Posterior vena cava (tissue), 2 donors: ENCODE data around the gene COX20. TPM values are rescaled to one million over a fixed set of nuclear protein-coding genes. Genes with fewer than 3 reads are reported as not detected.

Source experiments
- DNase-seq: peaks from one replicate; pipeline ENCODE4 v3.0.0-alpha.2; 2020; ENCODE audit warnings: low spot score
- intact Hi-C, 2 donors: fragments of 100-400 bp; cut with DNase I; formaldehyde crosslinking; loops; one replicate each; pipeline versions ENCODE4 v1.14.1 to v1.14.2; 2022 to 2023
- total RNA-seq, 2 donors: library from RNA; stranded (reverse); fragmentation: NEBNext Ultra II Directional; extraction: Animal tissue kit (Norgen Biotek cat#: 25700); gene quantifications; one replicate each; pipeline ENCODE4 v1.2.1, GENCODE V29; 2021
- donor health status: DM: yes; HTN: yes; CAD: no.
- donor health status: DM: yes; HTN: yes; CAD: no.

COX20 gene
- total RNA-seq, 2 donors from 2014 or later, result 42.1 to 47.6 TPM

- intact Hi-C loops, result no loop called here
- no peak for DNase-seq
Observed at GRCh38 chr1:244844155-244845121, 9.0 kb downstream of the COX20 start.

DNA sequence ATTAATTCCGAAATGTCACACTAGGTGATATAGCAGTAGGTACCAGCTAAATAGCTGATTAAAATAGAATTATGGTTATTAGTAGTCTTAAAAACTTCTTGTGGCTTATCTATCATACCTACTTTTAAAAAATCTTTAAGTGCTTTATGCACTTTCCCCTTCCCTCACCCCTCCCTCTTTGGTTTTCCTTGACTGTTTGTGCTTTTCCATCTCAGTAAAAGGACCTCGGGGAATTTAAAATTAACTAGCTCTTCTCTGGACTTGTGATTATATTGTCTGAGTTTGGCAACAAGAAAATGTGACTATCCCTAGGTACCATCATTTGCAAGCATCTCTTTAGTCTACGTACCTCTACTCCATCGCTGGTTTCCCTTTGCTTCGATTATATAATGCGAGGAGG lies 11.2 kb downstream of the COX20 start:
- DNase-seq, result no peak

DNA sequence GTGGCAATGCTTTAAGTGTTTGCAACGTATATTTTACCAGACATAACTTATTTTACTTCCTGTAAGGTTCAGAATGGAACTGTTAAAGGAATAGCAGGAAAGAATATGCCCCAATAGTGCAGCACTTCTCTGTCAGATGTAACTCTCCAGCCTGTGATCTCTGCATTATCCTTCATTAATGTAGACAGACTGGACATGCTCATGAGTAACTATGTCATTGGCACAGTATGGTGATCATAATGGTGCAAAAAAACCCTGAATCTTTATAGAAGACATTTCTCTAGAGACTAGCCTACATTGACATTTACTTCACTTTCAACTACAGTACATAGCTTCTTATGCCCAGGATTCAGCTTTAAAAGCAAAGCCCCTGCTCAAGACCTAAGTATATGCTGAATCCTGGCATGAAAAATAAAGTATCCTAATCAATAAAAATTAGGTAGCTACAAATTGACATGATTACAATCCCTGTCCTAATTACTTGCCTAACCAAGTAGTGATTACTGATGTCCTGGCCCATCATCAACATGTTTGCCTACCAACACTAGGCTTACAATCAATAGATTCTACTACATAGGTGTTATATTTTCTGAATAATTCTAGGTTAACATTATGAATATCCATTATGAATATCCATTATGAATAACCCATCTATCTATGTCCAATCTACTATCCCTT lies 13.9 kb downstream of the COX20 start:
- intact Hi-C loops, result no loop called here
- no peak for DNase-seq

More for the DNA sequence above, 11.2 kb downstream of the COX20 start:
- intact Hi-C loops, result no loop called here

GRCh38 chr1:244850099-244850852 lies 14.8 kb downstream of the COX20 start:
- intact Hi-C loops, result no loop called here
- DNase-seq, result no peak

- no peak for DNase-seq
- intact Hi-C loops, result no loop called here
Observed at GRCh38 chr1:244850896-244851295, 15.4 kb downstream of the COX20 start.

DNA sequence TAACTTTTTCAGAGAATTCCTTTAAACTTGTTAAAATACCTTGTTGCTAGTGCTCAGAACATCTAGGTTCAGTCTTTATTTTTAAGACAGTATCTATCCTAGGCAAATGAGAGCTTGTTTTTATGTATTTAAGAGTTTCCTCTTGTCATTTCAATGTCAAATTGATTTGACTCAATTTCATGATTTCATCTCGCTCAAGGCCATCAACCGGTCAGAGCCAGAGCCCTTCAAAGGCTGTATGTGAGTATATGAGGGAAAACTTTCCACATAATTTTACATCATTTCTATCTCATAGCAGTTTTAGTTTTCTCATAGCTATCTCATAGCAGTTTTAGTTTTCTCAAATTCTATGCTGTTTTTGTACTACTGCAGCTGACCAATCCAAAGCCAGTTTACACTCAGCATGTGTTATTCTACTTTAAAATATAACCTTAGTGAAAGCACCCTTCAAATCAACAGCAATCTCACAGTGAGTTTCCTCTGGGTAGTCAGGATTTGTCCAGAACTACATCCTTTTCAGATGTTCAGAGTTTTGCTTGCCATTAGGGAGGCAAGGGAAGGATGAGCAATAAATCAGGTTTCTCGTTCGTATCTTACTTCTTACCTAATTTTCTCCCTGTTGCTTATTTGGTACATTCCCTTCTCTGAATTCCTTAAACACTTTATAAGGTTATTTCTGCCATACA lies 16.2 kb downstream of the COX20 start:
- no peak for DNase-seq
- intact Hi-C loops, result no loop called here

- intact Hi-C loops, result no loop called here
Observed at GRCh38 chr1:244852694-244853093, 17.2 kb downstream of the COX20 start.

GRCh38 chr1:244854166-244854565 lies 18.7 kb downstream of the COX20 start:
- DNase-seq, result no peak
- intact Hi-C loops, result no loop called here

More at GRCh38 chr1:244852694-244853093, 17.2 kb downstream of the COX20 start:
- no peak for DNase-seq

- intact Hi-C loops, result no loop called here
- no peak for DNase-seq
Observed at GRCh38 chr1:244854865-244855578, 19.6 kb downstream of the COX20 start.

- DNase-seq, result no peak
- intact Hi-C loops, result no loop called here
Observed at GRCh38 chr1:244857761-244858160, 22.3 kb downstream of the COX20 start.

GRCh38 chr1:244858357-244858756 lies 22.9 kb downstream of the COX20 start:
- intact Hi-C loops, result no loop called here
- no peak for DNase-seq

GRCh38 chr1:244860078-244860477 lies 24.6 kb downstream of the COX20 start:
- intact Hi-C loops, result loop anchor here (2.0 to 10.0 kb wide), 2 partner anchors 21 to 105 kb away; a partner anchor contains a TSS

GRCh38 chr1:244860914-244861610 lies 25.6 kb downstream of the COX20 start:
- intact Hi-C loops, result loop anchor here (2.0 to 10.0 kb wide), 2 partner anchors 22 to 104 kb away; a partner anchor contains a TSS
- no peak for DNase-seq

More at GRCh38 chr1:244860078-244860477, 24.6 kb downstream of the COX20 start:
- no peak for DNase-seq

DNA sequence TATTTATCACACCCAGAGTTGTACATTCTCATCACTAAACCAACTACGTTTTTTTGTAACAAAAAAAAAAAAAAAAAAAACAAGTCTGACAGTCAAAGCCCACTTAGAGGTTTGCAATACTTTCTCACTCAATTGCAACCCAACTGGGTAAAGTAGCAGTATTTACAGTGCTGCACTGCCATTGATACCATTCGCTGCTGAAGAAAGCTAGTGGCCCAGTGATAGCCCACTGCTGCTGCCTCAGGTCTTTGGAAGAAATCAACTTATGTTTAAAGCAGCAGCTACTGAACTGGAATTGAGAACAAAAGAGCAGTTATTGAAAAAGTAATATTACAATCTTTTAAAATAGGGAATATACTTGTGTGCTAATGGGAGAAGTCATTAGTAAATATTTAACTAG lies 26.2 kb downstream of the COX20 start:
- intact Hi-C loops, result loop anchor here (2.0 to 10.0 kb wide), 2 partner anchors 23 to 103 kb away; a partner anchor contains a TSS
- no peak for DNase-seq

- intact Hi-C loops, result loop anchor here (10.0 kb wide), 1 partner anchor 102 kb away; a partner anchor contains a TSS
- DNase-seq, result no peak
Observed at GRCh38 chr1:244862354-244862698, 26.9 kb downstream of the COX20 start.

DNA sequence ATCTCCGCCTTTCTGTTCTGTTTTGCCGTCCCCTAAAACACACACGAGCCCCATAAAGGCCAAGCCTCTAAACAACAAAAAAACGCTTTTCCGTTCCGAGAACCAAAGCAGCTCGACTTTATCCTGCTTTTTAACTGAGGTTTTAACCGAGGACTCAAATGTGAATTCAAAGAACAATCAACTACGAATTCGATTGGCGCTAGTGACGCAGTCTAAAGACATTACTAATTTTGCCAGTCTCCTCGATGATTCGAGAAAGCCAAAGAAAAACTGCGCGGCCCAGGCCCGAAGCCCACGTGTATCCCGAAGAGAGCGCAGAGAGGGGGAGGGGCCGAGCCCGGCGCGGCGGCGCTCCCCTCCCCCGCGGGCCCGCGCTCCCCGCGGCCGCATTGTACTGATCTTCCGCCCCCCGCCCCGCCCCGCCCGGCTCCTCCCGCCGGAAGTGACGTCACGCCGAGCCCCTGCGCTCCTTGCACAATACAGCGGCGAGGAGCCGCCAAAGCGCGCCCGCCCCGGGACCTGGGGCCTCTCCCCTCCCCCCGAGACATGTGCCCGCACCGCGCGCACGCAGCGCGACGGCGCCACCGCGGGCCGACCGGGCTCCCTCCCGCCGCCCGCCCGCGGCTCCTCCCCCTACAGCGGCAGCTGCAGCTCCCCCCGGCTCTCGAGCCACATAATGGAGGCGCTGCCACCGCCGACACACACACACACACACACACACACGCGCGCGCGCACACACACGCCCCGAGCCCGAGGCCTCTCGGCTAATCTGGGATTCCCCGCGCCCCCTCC lies 27.4 kb downstream of the COX20 start:
- DNase-seq, result peak; percentile 99
- intact Hi-C loops, result loop anchor here (10.0 kb wide), 1 partner anchor 102 kb away; a partner anchor contains a TSS
